ENCODE data around the gene AMOT. TPM values are rescaled to one million over a fixed set of nuclear protein-coding genes. Genes with fewer than 3 reads are reported as not detected.

Gene AMOT
- total and polyA plus RNA-seq, 2 of the 4 experiments (the other 2 are of a cell fraction) = 4.7 to 9.1 TPM

DNA sequence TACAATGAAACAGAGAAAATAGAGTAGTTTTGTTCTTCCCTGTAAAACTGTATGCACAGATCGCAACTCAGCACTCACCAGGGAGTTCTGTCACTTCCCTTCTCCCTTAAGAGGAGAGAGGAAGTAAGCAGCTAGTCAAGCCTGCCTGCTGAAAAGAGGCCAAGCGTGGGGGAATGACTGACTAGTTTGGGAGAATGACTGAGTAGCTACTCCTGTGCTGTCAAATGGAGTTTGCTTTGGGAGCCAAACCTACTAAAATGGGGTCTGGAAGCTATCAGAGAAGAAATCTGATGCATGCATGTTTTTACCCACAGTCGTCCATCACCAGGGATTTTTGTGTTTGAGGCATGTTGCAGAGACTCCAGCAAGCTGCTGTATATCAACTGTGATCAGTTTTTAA is 106.3 kb downstream of the AMOT start:
- in situ Hi-C loops (cut with MboI; ENCODE audit: low sequenced_read_pairs) = no loop called here
- Histone ChIP-seq H3K9me3 (ENCODE audit: control insufficient read depth, insufficient read depth, low read length) (0 out of 2 replicates have a peak, but pooled peaks cover 2% of the 10 kb centered on the region), H2AFZ (replicated peaks; ENCODE audit: low read length, poor library complexity) (peak overlapping the region; percentile 63), H3K4me3 (ENCODE audit: insufficient read depth, low read depth, low read length) (no peak overlapping the region), H3K14ac (replicated peaks; ENCODE audit: low read depth, low read length) (no peak overlapping the region), H4K5ac (ENCODE audit: low read depth, low read length) (no peak overlapping the region), H3K23ac (ENCODE audit: low read depth, low read length) (no peak overlapping the region), H3K4me2 (ENCODE audit: low read depth, low read length) (no peak overlapping the region), H3K4me1 (ENCODE audit: control insufficient read depth, insufficient read depth, low read length) (no peaks in the 10 kb centered on the region), H3K27ac (ENCODE audit: insufficient read depth, low read length) (no peak overlapping the region), H3K79me1 (ENCODE audit: low read depth in 1 of 2, low read length in 2 of 2) (no peaks in the 10 kb centered on the region), H3K36me3 (ENCODE audit: control insufficient read depth, insufficient read depth, low read length) (no peaks in the 10 kb centered on the region), H2BK20ac (ENCODE audit: low read depth, low read length) (no peak overlapping the region), H3K4ac (ENCODE audit: low read depth, low read length) (no peak overlapping the region), H3K18ac (ENCODE audit: low read depth, low read length) (no peak overlapping the region), H3K9me1 (ENCODE audit: insufficient read depth, low read length) (no peaks in the 10 kb centered on the region), H3K27me3 (ENCODE audit: control insufficient read depth, insufficient read depth, low read length) (peaks cover 5% of the 10 kb centered on the region), H2BK15ac (ENCODE audit: low read depth, low read length) (no peak overlapping the region), H2BK5ac (ENCODE audit: low read depth, low read length, poor library complexity, severe bottlenecking) (no peak overlapping the region), H4K91ac (ENCODE audit: insufficient read depth, low read depth, low read length) (no peak overlapping the region), H2AK5ac (ENCODE audit: low read depth, low read length) (no peak overlapping the region), H3K56ac (ENCODE audit: extremely low read depth, insufficient read depth, low read length) (no peak overlapping the region), H3K9ac (ENCODE audit: low read depth, low read length) (no peak overlapping the region), H4K8ac (ENCODE audit: low read depth in 2 of 2, low read length in 2 of 2) (no peak overlapping the region; a peak in 1 of 4 replicates), H2BK120ac (ENCODE audit: low read depth, low read length) (no peak overlapping the region), H2AK9ac (replicated peaks; ENCODE audit: low read depth, low read length, poor library complexity) (no peak overlapping the region), H4K20me1 (ENCODE audit: insufficient read depth, low read length) (no peaks in the 10 kb centered on the region)
- ChIA-PET CTCF (no interaction called here), POLR2A (ENCODE audit: unreplicated experiment) (no interaction called here)
- DNase-seq (peak; percentile 14), ATAC-seq (ENCODE audit: low read depth) (no peak)
- TF ChIP-seq MXI1 (IDR thresholded peaks at IDR 0.05; ENCODE audit: borderline replicate concordance, low read depth, low read length) (no peak), BHLHE40 (IDR thresholded peaks at IDR 0.05; ENCODE audit: low read depth, low read length) (no peak), RCOR1 (IDR thresholded peaks at IDR 0.05; ENCODE audit: insufficient replicate concordance, low read length) (no peak), CEBPB (IDR thresholded peaks at IDR 0.05; ENCODE audit: low read depth, low read length) (no peak), MAFK (IDR thresholded peaks at IDR 0.05; ENCODE audit: low read depth, low read length) (no peak)
- TF ChIP-seq, protein P1, sequence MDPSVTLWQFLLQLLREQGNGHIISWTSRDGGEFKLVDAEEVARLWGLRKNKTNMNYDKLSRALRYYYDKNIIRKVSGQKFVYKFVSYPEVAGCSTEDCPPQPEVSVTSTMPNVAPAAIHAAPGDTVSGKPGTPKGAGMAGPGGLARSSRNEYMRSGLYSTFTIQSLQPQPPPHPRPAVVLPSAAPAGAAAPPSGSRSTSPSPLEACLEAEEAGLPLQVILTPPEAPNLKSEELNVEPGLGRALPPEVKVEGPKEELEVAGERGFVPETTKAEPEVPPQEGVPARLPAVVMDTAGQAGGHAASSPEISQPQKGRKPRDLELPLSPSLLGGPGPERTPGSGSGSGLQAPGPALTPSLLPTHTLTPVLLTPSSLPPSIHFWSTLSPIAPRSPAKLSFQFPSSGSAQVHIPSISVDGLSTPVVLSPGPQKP (IDR thresholded peaks at IDR 0.05; ENCODE audit: borderline replicate concordance, low read depth, low read length) = no peak
- TF ChIP-seq, protein P2, sequence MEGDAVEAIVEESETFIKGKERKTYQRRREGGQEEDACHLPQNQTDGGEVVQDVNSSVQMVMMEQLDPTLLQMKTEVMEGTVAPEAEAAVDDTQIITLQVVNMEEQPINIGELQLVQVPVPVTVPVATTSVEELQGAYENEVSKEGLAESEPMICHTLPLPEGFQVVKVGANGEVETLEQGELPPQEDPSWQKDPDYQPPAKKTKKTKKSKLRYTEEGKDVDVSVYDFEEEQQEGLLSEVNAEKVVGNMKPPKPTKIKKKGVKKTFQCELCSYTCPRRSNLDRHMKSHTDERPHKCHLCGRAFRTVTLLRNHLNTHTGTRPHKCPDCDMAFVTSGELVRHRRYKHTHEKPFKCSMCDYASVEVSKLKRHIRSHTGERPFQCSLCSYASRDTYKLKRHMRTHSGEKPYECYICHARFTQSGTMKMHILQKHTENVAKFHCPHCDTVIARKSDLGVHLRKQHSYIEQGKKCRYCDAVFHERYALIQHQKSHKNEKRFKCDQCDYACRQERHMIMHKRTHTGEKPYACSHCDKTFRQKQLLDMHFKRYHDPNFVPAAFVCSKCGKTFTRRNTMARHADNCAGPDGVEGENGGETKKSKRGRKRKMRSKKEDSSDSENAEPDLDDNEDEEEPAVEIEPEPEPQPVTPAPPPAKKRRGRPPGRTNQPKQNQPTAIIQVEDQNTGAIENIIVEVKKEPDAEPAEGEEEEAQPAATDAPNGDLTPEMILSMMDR (conservative IDR thresholded peaks at IDR 0.05; ENCODE audit: low read depth, low read length) = no peak
- WGBS, 2 experiments (ENCODE audit: extremely low coverage in 2 of 2, insufficient read length in 1 of 2) = no CpG with 5 or more reads among the region's 3 CpGs
- intact Hi-C loops (cut with micrococcal nuclease) = loop anchor here (5.0 to 10.0 kb wide), 4 partner anchors 92 to 867 kb away; no protein-coding TSS in a partner anchor
- dilution Hi-C loops (cut with HindIII; ENCODE audit: low sequenced_read_pairs, unreplicated experiment) = no loop called here
- no TSS peak for BruUV-seq (replicated peaks)
